Mucosa of descending colon (tissue), 3 donors: Measurements from ENCODE around the gene BCL11A. TPM values are rescaled to one million over a fixed set of nuclear protein-coding genes. Genes with fewer than 3 reads are reported as not detected.

Experiments
- ATAC-seq: fragments of 200-7000 bp; cut with Tn5 transposase; one replicate; pipeline ENCODE4 v1.9.1; 2020; ENCODE audit warnings: mild to moderate bottlenecking, moderate library complexity
- DNase-seq, 3 donors: peaks; one replicate each; pipeline ENCODE4 v3.0.0-alpha.2; 2020
- H3K36me3 ChIP-seq: fragments of 200-600 bp; one replicate; pipeline ENCODE4 v1.8.0; 2021; ENCODE audit warnings: low read depth, mild to moderate bottlenecking
- H3K4me1 ChIP-seq: fragments of 200-600 bp; one replicate; pipeline ENCODE4 v1.8.0; 2021; ENCODE audit warnings: low read depth, mild to moderate bottlenecking
- H3K4me3 ChIP-seq: fragments of 200-600 bp; one replicate; pipeline ENCODE4 v1.8.0; 2021; ENCODE audit warnings: mild to moderate bottlenecking
- H3K9me3 ChIP-seq: fragments of 200-600 bp; one replicate; pipeline ENCODE4 v1.8.0; 2021; ENCODE audit warnings: mild to moderate bottlenecking
- intact Hi-C, 2 donors: fragments of 100-400 bp; cut with DNase I in 1 of 2; cut with micrococcal nuclease in 1 of 2; formaldehyde crosslinking; loops; one replicate each; pipeline versions ENCODE4 v1.11.0 to v1.11.1; 2022; cut with DNase I, micrococcal nuclease
- total RNA-seq, 3 donors: library from RNA; stranded (reverse); fragmentation: NEBNext Ultra II Directional in 2 of 3; extraction: Animal tissue kit (Norgen Biotek cat#: 25700) in 2 of 3; gene quantifications; one replicate each; pipeline versions ENCODE4 v1.2.1 to v1.2.4, GENCODE V29; 2021 to 2023
- TF ChIP-seq, protein P1 (sequence below): fragments of 200-600 bp; IDR thresholded peaks from one replicate; pipeline ENCODE4 v1.8.0; 2022; ENCODE audit warnings: antibody characterized with exemption, mild to moderate bottlenecking
- donor health status: DM: no; HTN: no; CAD: no; lungs with moderate emphysema.
- donor health status: DM: no; HTN: no; CAD: no.
- donor health status: DM: no; HTN: yes; CAD: no.

Gene BCL11A
- total RNA-seq, 3 donors from 2014 or later = 22.8 to 59.6 (median 40.7) TPM

DNA sequence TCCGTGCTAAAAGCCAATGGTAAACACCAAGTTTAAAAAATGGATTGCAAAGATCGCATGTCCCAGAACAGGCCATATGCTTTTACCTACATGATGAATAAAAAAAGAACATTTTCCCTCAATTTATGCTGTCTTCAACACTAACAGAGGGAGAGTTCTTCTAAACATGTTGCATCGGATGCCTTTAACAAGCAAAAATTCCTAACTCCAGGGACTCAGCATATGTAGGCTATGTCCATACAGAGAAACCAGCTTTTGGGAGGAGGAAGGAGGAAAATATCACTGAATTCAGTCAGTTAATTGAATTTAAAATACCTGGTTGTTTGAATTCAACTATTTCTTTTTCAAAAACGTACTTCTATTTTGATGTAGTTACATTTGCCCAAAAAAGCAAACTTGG is 28.6 kb downstream of the BCL11A start:
- TF ChIP-seq, protein P1, sequence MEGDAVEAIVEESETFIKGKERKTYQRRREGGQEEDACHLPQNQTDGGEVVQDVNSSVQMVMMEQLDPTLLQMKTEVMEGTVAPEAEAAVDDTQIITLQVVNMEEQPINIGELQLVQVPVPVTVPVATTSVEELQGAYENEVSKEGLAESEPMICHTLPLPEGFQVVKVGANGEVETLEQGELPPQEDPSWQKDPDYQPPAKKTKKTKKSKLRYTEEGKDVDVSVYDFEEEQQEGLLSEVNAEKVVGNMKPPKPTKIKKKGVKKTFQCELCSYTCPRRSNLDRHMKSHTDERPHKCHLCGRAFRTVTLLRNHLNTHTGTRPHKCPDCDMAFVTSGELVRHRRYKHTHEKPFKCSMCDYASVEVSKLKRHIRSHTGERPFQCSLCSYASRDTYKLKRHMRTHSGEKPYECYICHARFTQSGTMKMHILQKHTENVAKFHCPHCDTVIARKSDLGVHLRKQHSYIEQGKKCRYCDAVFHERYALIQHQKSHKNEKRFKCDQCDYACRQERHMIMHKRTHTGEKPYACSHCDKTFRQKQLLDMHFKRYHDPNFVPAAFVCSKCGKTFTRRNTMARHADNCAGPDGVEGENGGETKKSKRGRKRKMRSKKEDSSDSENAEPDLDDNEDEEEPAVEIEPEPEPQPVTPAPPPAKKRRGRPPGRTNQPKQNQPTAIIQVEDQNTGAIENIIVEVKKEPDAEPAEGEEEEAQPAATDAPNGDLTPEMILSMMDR = no peak
- Histone ChIP-seq H3K4me1 (peaks cover 9% of the 10 kb centered on the region), H3K9me3 (no peaks in the 10 kb centered on the region), H3K36me3 (no peaks in the 10 kb centered on the region), H3K4me3 (no peak overlapping the region)
- no peak for DNase-seq
- intact Hi-C loops = no loop called here
- no peak for ATAC-seq

DNA sequence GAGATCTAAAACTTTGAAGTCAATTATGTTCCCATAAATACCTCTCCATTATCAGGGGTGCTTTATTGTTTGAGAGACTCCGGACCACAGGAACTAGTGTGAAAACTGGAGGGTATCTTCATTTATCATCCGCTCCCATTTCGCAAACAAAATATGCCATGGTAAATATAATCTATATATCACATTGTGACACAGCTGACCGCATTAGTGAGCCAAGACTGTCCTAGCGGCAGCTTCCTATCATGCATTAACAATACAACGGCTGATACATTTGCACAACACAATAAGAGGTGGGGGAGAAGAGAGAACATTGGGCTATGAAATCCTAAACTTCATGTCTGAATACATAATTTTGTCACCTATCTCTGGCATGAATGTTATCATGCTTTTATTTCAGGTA is 29.5 kb downstream of the BCL11A start:
- TF ChIP-seq, protein P1 = no peak
- intact Hi-C loops = no loop called here
- H3K9me3 ChIP-seq = no peaks in the 10 kb centered on the region
- ATAC-seq = no peak
- no peak for DNase-seq
- H3K4me1 ChIP-seq = peaks cover 4% of the 10 kb centered on the region
- no peak overlapping the region for H3K4me3 ChIP-seq
- no peaks in the 10 kb centered on the region for H3K36me3 ChIP-seq

DNA sequence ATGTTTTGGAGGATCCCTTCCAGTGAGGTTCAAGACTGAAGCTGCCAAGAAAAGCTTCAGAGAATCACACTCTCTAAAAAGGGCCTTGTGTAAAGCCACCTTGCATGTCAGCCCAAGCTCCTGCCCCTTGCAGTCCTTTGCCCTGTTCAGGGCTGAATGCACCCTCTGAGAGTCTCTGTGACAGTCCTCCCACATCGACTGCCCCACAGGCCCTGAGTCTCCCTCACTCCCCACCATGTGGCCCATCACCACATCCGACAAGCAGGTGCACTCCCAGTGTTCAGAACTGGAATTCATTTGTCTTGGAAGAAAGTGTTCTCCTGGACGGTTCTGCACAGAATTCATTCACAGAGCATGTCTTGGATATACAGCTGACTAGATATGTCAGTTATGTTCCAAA is 31.0 kb downstream of the BCL11A start:
- no peak for DNase-seq
- ATAC-seq = no peak
- Histone ChIP-seq H3K4me3 (no peak overlapping the region), H3K4me1 (peaks cover 11% of the 10 kb centered on the region), H3K36me3 (no peaks in the 10 kb centered on the region), H3K9me3 (no peaks in the 10 kb centered on the region)
- TF ChIP-seq, protein P1 = no peak
- intact Hi-C loops = no loop called here

DNA sequence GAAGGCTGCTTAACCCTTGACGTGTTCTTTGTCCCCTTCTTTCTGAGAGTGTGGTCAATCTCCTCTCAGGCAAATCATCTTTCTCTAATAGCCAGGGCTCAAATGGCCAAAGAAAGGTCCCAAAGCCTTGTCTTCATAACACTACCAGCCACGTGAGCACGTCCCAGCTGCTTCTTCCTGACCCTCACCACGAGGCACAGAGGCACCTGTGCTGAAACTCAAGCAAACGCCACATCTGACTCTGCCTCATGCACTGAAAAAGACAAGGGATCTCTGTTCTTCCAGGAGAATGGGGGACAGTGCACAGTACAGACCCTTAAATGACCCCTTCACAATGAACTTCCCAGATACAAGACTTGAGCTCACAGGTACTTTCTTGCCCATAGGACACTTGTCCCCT is 31.8 kb downstream of the BCL11A start:
- no peak overlapping the region for H3K4me3 ChIP-seq
- ATAC-seq = no peak
- intact Hi-C loops = no loop called here
- no peak for DNase-seq
- H3K4me1 ChIP-seq = peaks cover 11% of the 10 kb centered on the region
- no peaks in the 10 kb centered on the region for H3K36me3 ChIP-seq
- TF ChIP-seq, protein P1 = no peak
- no peaks in the 10 kb centered on the region for H3K9me3 ChIP-seq

DNA sequence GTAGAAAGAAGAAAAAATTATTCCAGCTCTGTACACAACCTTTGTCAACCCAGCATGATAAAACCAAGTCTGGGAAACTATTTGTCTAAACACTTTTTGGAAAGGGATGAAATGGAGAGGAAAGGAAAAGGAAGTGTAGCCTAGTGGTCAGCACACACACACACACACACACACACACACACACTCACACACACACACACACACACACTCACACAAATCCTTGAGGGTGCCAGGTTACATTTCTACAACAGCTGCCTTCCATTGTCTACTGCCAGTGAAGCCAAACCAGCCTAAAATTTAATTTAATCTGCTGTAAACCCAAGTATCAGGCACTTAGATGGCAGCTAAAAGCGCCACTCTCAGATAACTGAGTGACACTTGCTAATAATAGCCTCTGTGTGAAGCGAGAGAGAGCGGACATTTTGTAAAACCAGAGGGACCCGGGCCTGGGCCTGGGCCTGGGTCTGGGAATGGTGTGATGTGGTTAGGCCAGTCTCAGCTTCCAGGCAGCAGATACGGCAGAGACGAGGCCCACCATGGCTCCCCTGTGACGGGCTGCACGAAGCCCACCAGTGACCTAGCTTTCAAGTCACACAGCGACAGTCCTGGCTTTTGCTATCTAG is 32.4 kb downstream of the BCL11A start:
- Histone ChIP-seq H3K4me3 (no peak overlapping the region), H3K36me3 (no peaks in the 10 kb centered on the region), H3K9me3 (no peaks in the 10 kb centered on the region), H3K4me1 (peaks cover 11% of the 10 kb centered on the region)
- ATAC-seq = no peak
- TF ChIP-seq, protein P1 = no peak
- intact Hi-C loops = no loop called here
- no peak for DNase-seq
